H1 (cell line): ENCODE data around the gene TMEM132A. TPM values are rescaled to one million over a fixed set of nuclear protein-coding genes. Genes with fewer than 3 reads are reported as not detected.

Experiments
- CTCF ChIA-PET: fragments of 300-600 bp; sonication (Branson Sonifier 250); formaldehyde crosslinking; loops from one replicate; lab custom pipeline; 2021; ENCODE audit not compliant: partially characterized antibody; lab: Charles Lee
- POLR2A ChIA-PET: fragments of 300-600 bp; sonication (Branson Sonifier 250); formaldehyde crosslinking; loops from one replicate; lab custom pipeline; 2021; ENCODE audit warnings: inconsistent platforms; ENCODE audit not compliant: partially characterized antibody; lab: Charles Lee
- DNase-seq, 2 experiments: peaks; one replicate each; pipeline versions ENCODE4 v3.0.0 to v3.0.0-alpha.2; 2010 to 2022; ENCODE audit warnings: low spot score in 2 of 2, low read depth in 1 of 2, mixed read lengths in 1 of 2
- FAIRE-seq: peaks from 2 replicates; lab custom pipeline; 2011; peaks lifted over from hg19 to GRCh38; lab: Jason Lieb, UNC
- H2AFZ ChIP-seq: 2 replicates; pipeline ENCODE4 v1.8.1; 2012; ENCODE audit warnings: low read length, inconsistent platforms
- H2AK5ac ChIP-seq: 2 replicates; pipeline ENCODE4 v1.6.1; 2013; ENCODE audit warnings: low read depth, low read length
- H2BK120ac ChIP-seq: replicated peaks from 2 replicates; pipeline ENCODE3; 2013; ENCODE audit warnings: low read depth, low read length, inconsistent platforms
- H2BK12ac ChIP-seq: 2 replicates; pipeline ENCODE4 v1.6.1; 2013; ENCODE audit warnings: low read depth, low read length
- H2BK15ac ChIP-seq: 2 replicates; pipeline ENCODE4 v1.6.1; 2013; ENCODE audit warnings: low read length
- H2BK20ac ChIP-seq: 2 replicates; pipeline ENCODE4 v1.6.1; 2013; ENCODE audit warnings: low read length
- H2BK5ac ChIP-seq: 2 replicates; pipeline ENCODE4 v1.6.1; 2013; ENCODE audit warnings: low read depth, low read length
- H3K14ac ChIP-seq: 2 replicates; pipeline ENCODE4 v1.6.1; 2013; ENCODE audit warnings: inconsistent platforms; ENCODE audit not compliant: insufficient read length
- H3K18ac ChIP-seq: 2 replicates; pipeline ENCODE4 v1.6.1; 2013; ENCODE audit warnings: low read length; ENCODE audit errors: extremely low read depth
- H3K23ac ChIP-seq: 2 replicates; pipeline ENCODE4 v1.6.1; 2013; ENCODE audit warnings: inconsistent platforms; ENCODE audit not compliant: insufficient read length
- H3K23me2 ChIP-seq: 2 replicates; pipeline ENCODE4 v1.6.1; 2013; ENCODE audit warnings: low read depth, low read length
- H3K27ac ChIP-seq: 2 replicates; pipeline ENCODE4 v1.6.1; 2011; ENCODE audit warnings: low read depth, low read length, inconsistent platforms
- H3K27me3 ChIP-seq, 4 experiments: replicated peaks in 1 of 4; 1 replicate in 1 of 4; 2 replicates in 3 of 4; pipeline versions ENCODE4 v1.6.1 to v1.8.1; 2011 to 2013; ENCODE audit warnings: low read length in 3 of 4, mild to moderate bottlenecking in 3 of 4, inconsistent platforms in 2 of 4, mixed read lengths in 2 of 4, moderate library complexity in 1 of 4; ENCODE audit not compliant: control insufficient read depth in 3 of 4, insufficient read depth in 3 of 4; ENCODE audit errors: extremely low read depth in 1 of 4
- H3K36me3 ChIP-seq, 4 experiments: 2 replicates each; pipeline versions ENCODE4 v1.6.1 to v1.8.1; 2011 to 2013; ENCODE audit warnings: mild to moderate bottlenecking in 4 of 4, low read length in 3 of 4, moderate library complexity in 2 of 4, control low read depth in 1 of 4, inconsistent platforms in 1 of 4; ENCODE audit not compliant: insufficient read depth in 4 of 4, control insufficient read depth in 2 of 4
- H3K4ac ChIP-seq: replicated peaks from 2 replicates; pipeline ENCODE3; 2013; ENCODE audit warnings: low read length, low read depth, mixed read lengths, inconsistent platforms; ENCODE audit not compliant: insufficient read length
- H3K4me1 ChIP-seq, 4 experiments: replicated peaks in 1 of 4; 1 replicate in 1 of 4; 2 replicates in 3 of 4; pipeline versions ENCODE4 v1.6.1 to v1.8.1; 2011 to 2013; ENCODE audit warnings: low read length in 3 of 4, inconsistent platforms in 2 of 4, mixed read lengths in 1 of 4; ENCODE audit not compliant: insufficient read depth in 4 of 4, control insufficient read depth in 3 of 4
- H3K4me2 ChIP-seq, 2 experiments: 2 replicates each; pipeline versions ENCODE4 v1.6.1 to v1.8.1; 2011 to 2013; ENCODE audit warnings: low read depth in 2 of 2, low read length in 2 of 2, control low read depth in 1 of 2, inconsistent platforms in 1 of 2, mild to moderate bottlenecking in 1 of 2; ENCODE audit not compliant: insufficient read depth in 1 of 2
- H3K4me3 ChIP-seq, 4 experiments: fragments of 200-600, 300-600 bp in 1 of 4; sonication (generic), shearing (Covaris generic), sonication (Bioruptor Twin) in 1 of 4; 2 replicates each; pipeline versions ENCODE4 v1.5.1 to v1.8.1; 2011 to 2016; ENCODE audit warnings: low read length in 4 of 4, low read depth in 3 of 4, control low read depth in 2 of 4, inconsistent platforms in 2 of 4, mild to moderate bottlenecking in 2 of 4, mixed read lengths in 1 of 4, moderate library complexity in 1 of 4; ENCODE audit not compliant: insufficient read depth in 2 of 4; ENCODE audit errors: extremely low read depth in 1 of 4
- H3K56ac ChIP-seq: replicated peaks from 2 replicates; pipeline ENCODE3; 2013; ENCODE audit warnings: low read depth, mild to moderate bottlenecking, mixed read lengths, low read length, inconsistent platforms; ENCODE audit not compliant: insufficient read length
- H3K79me1 ChIP-seq: 2 replicates; pipeline ENCODE4 v1.6.1; 2013; ENCODE audit warnings: low read depth, low read length, control low read depth
- H3K79me2 ChIP-seq, 2 experiments: 2 replicates each; pipeline versions ENCODE4 v1.6.1 to v1.8.1; 2012 to 2013; ENCODE audit warnings: low read length in 2 of 2, mild to moderate bottlenecking in 2 of 2, inconsistent platforms in 1 of 2; ENCODE audit not compliant: insufficient read depth in 2 of 2, control insufficient read depth in 1 of 2
- H3K9ac ChIP-seq, 4 experiments: replicated peaks in 1 of 4; 1 replicate in 1 of 4; 2 replicates in 3 of 4; pipeline versions ENCODE4 v1.6.1 to v1.8.1; 2011 to 2013; ENCODE audit warnings: low read depth in 3 of 4, low read length in 3 of 4, control low read depth in 2 of 4, mild to moderate bottlenecking in 2 of 4, moderate library complexity in 2 of 4, inconsistent platforms in 1 of 4; ENCODE audit errors: extremely low read depth in 1 of 4
- H3K9me3 ChIP-seq, 2 experiments: 2 replicates each; pipeline versions ENCODE4 v1.6.1 to v1.8.1; 2012 to 2013; ENCODE audit warnings: mild to moderate bottlenecking in 2 of 2, moderate library complexity in 2 of 2, control low read depth in 1 of 2, inconsistent platforms in 1 of 2, low read depth in 1 of 2, low read length in 1 of 2, mixed read lengths in 1 of 2; ENCODE audit not compliant: insufficient read depth in 2 of 2
- H4K20me1 ChIP-seq, 2 experiments: replicated peaks in 1 of 2; 2 replicates each; pipeline versions ENCODE3 to v1.8.1; 2011 to 2013; ENCODE audit warnings: inconsistent platforms in 2 of 2, low read length in 2 of 2, mild to moderate bottlenecking in 1 of 2; ENCODE audit not compliant: insufficient read depth in 2 of 2, control insufficient read depth in 1 of 2
- H4K5ac ChIP-seq: 2 replicates; pipeline ENCODE4 v1.6.1; 2013; ENCODE audit warnings: low read length, low read depth, mixed read lengths, inconsistent platforms; ENCODE audit not compliant: insufficient read length
- H4K8ac ChIP-seq: 2 replicates; pipeline ENCODE4 v1.8.0; 2013; ENCODE audit warnings: mild to moderate bottlenecking, moderate library complexity, low read length, inconsistent platforms; ENCODE audit not compliant: insufficient read depth; ENCODE audit errors: extremely low read depth
- H4K91ac ChIP-seq: replicated peaks from 2 replicates; pipeline ENCODE3; 2013; ENCODE audit warnings: low read length, mixed read lengths, inconsistent platforms; ENCODE audit not compliant: insufficient read length
- CBX8 ChIP-seq: fragments of 300-800, 300-1000 bp; sonication (generic); IDR thresholded peaks from 2 replicates; pipeline ENCODE4 v1.7.1; 2016; ENCODE audit warnings: low read depth, low read length, borderline replicate concordance
- HDAC2 ChIP-seq, 2 experiments: fragments of 300-600 bp in 1 of 2; sonication (generic) in 1 of 2; IDR thresholded peaks; 2 replicates each; pipeline ENCODE4 v1.6.1; 2011 to 2012; ENCODE audit warnings: low read depth in 2 of 2, low read length in 2 of 2, mild to moderate bottlenecking in 2 of 2, moderate library complexity in 2 of 2, borderline replicate concordance in 1 of 2, inconsistent platforms in 1 of 2
- MAFK ChIP-seq: IDR thresholded peaks from 2 replicates; pipeline ENCODE4 v1.6.1; 2012; ENCODE audit warnings: low read depth, mild to moderate bottlenecking, improper control_type of control experiment, low read length
- NANOG ChIP-seq: IDR thresholded peaks from 2 replicates; pipeline ENCODE4 v1.6.1; 2011; ENCODE audit warnings: low read length, low read depth, mild to moderate bottlenecking, inconsistent platforms; ENCODE audit not compliant: insufficient read depth, poor library complexity, severe bottlenecking
- POLR2A ChIP-seq, 2 experiments: IDR thresholded peaks; 1 replicate in 1 of 2; 2 replicates in 1 of 2; pipeline ENCODE4 v1.6.1; 2011; ENCODE audit warnings: low read depth in 2 of 2, low read length in 2 of 2, mild to moderate bottlenecking in 2 of 2; ENCODE audit errors: control extremely low read depth in 1 of 2
- SIN3A ChIP-seq, 2 experiments: IDR thresholded peaks in 1 of 2; conservative IDR thresholded peaks in 1 of 2; 2 replicates each; pipeline ENCODE4 v1.6.1; 2011 to 2012; ENCODE audit warnings: low read length in 2 of 2, improper control_type of control experiment in 1 of 2, low read depth in 1 of 2, mild to moderate bottlenecking in 1 of 2
- SP2 ChIP-seq: IDR thresholded peaks from 2 replicates; pipeline ENCODE4 v1.6.1; 2012; ENCODE audit warnings: mild to moderate bottlenecking, low read length, inconsistent platforms
- TEAD4 ChIP-seq: IDR thresholded peaks from 2 replicates; pipeline ENCODE4 v1.6.1; 2012; ENCODE audit warnings: low read depth, low read length, inconsistent platforms, mixed read lengths
- WGBS, 2 experiments: shearing (Covaris generic) in 1 of 2; methylation state at CpG; one replicate each; pipeline versions ENCODE4 v1.1.6 to v1.1.7; 2013 to 2015; ENCODE audit warnings: low lambda C conversion rate in 2 of 2, mixed read lengths in 2 of 2, inconsistent platforms in 1 of 2, low coverage in 1 of 2, missing lambda C conversion rate in 1 of 2; ENCODE audit not compliant: insufficient replicate concordance in 2 of 2, insufficient coverage in 1 of 2, insufficient read length in 1 of 2; ENCODE audit errors: extremely low coverage in 1 of 2, missing lambda C conversion rate in 1 of 2; 5-methylcytosine and 5-hydroxymethylcytosine counted together
- polyA plus RNA-seq, 7 experiments: library from polyadenylated mRNA; depleted of rRNA in 3 of 7; stranded (reverse) in 5 of 7; unstranded in 2 of 7; fragments of >200 nt in 5 of 7; fragments of 200-250 nt in 2 of 7; gene quantifications; 1 replicate in 5 of 7; 2 replicates in 1 of 7; 4 replicates in 1 of 7; pipeline versions ENCODE4 v1.2.1 to v1.2.3, GENCODE V29; 2011 to 2013; ENCODE audit warnings: missing spikeins in 2 of 7, mixed read lengths in 2 of 7
- total RNA-seq: library from RNA; stranded (reverse); fragmentation: NEBNext Ultra II Directional; extraction: Animal tissue kit (Norgen Biotek cat#: 25700); gene quantifications from 2 replicates; pipeline ENCODE4 v1.2.1, GENCODE V29; 2021
- TF ChIP-seq, protein P1 (sequence below): IDR thresholded peaks from 2 replicates; pipeline ENCODE4 v1.6.1; 2011; ENCODE audit warnings: low read length, improper control_type of control experiment
- TF ChIP-seq, protein P2 (sequence below): IDR thresholded peaks from 2 replicates; pipeline ENCODE4 v1.6.1; 2012; ENCODE audit warnings: low read length, inconsistent platforms

TMEM132A gene
- total and polyA plus RNA-seq, 2 of the 8 experiments (the other 6 are each of a cell fraction or from before 2014, with no cell fraction given): 46.6 to 97.9 TPM

DNA sequence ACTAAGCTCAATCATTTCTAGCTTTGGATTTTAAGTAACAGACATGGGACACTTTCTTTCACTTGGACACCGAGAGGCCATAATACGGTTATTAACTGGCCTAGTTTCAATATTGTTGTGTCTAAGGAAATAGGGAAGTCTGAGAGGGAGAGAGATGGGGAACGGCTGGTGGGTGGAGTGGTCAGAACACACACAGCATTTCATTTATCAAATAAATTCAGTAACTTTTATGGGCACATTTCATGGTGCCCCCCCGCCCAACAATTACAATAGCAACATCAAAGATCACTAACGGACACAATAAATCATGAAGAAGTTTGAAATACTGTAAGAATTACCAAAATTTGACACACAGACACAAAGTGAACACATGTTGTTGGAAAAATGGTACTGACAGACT lies 28.6 kb upstream of the TMEM132A start:
- Histone ChIP-seq H4K91ac (no peak overlapping the region), H2BK120ac (no peak overlapping the region), H4K8ac (no peak overlapping the region), H2AK5ac (no peak overlapping the region), H3K36me3 (peaks cover 27 to 83% (median 65%) of the 10 kb centered on the region in 4 experiments), H3K79me1 (peaks cover 3% of the 10 kb centered on the region; the same call in 1 of the 2 replicates), H3K9me3 (no peaks in the 10 kb centered on the region), H3K4me2 (no peak overlapping the region), H2BK5ac (no peak overlapping the region), H2BK15ac (no peak overlapping the region), H3K79me2 (no peaks in the 10 kb centered on the region), H3K56ac (no peak overlapping the region), H3K14ac (no peak overlapping the region), H3K9ac (no peak overlapping the region), H2BK12ac (no peak overlapping the region), H4K5ac (no peak overlapping the region), H3K4ac (no peak overlapping the region), H3K23me2 (no peaks in the 10 kb centered on the region), H3K18ac (no peak overlapping the region), H3K27ac (no peak overlapping the region), H3K27me3 (no peaks in the 10 kb centered on the region), H3K23ac (no peak overlapping the region), H2BK20ac (no peak overlapping the region), H3K4me3 (no peak overlapping the region), H4K20me1 (peaks cover 3 to 10% of the 10 kb centered on the region in 2 experiments), H3K4me1 (no peaks in the 10 kb centered on the region), H2AFZ (no peak overlapping the region)
- ChIA-PET CTCF (interaction anchor here (0.9 to 23.0 kb wide), 5 partner anchors 7 to 132 kb away, joined by 3 to 522 read pairs (median 9); no protein-coding TSS in a partner anchor), POLR2A (interaction anchor here (1.0 to 1.5 kb wide), 2 partner anchors 18 to 64 kb away, joined by 3 to 5 read pairs; partner anchors contain the start of gene TMEM109)
- FAIRE-seq: no peak
- no peak for DNase-seq
- 90% methylated on average over 5 of the region's 5 CpGs; no CpG with 5 or more reads in 1 of the 2 experiments for WGBS, 2 experiments
- TF ChIP-seq HDAC2 (IDR thresholded peaks at IDR 0.05; ENCODE audit: borderline replicate concordance in 1 of 2, low read depth in 2 of 2, low read length in 2 of 2): no peak
- no peak for TF ChIP-seq POLR2A (IDR thresholded peaks at IDR 0.05; ENCODE audit: control extremely low read depth in 1 of 2, low read depth in 2 of 2, low read length in 2 of 2)
- TF ChIP-seq, protein P1, sequence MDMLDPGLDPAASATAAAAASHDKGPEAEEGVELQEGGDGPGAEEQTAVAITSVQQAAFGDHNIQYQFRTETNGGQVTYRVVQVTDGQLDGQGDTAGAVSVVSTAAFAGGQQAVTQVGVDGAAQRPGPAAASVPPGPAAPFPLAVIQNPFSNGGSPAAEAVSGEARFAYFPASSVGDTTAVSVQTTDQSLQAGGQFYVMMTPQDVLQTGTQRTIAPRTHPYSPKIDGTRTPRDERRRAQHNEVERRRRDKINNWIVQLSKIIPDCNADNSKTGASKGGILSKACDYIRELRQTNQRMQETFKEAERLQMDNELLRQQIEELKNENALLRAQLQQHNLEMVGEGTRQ: no peak
- TF ChIP-seq MAFK: no peak
- no peak for TF ChIP-seq SIN3A (conservative IDR thresholded peaks at IDR 0.05 in 1 of 2, IDR thresholded peaks at IDR 0.05 in 1 of 2; ENCODE audit: low read depth in 1 of 2, low read length in 2 of 2)
- TF ChIP-seq TEAD4: no peak
- TF ChIP-seq, protein P2, sequence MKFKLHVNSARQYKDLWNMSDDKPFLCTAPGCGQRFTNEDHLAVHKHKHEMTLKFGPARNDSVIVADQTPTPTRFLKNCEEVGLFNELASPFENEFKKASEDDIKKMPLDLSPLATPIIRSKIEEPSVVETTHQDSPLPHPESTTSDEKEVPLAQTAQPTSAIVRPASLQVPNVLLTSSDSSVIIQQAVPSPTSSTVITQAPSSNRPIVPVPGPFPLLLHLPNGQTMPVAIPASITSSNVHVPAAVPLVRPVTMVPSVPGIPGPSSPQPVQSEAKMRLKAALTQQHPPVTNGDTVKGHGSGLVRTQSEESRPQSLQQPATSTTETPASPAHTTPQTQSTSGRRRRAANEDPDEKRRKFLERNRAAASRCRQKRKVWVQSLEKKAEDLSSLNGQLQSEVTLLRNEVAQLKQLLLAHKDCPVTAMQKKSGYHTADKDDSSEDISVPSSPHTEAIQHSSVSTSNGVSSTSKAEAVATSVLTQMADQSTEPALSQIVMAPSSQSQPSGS: no peak
- no peak for TF ChIP-seq NANOG
- TF ChIP-seq SP2: no peak
- no peak for TF ChIP-seq CBX8
